ENCODE measurements around the gene MYO1H. TPM values are rescaled to one million over a fixed set of nuclear protein-coding genes. Genes with fewer than 3 reads are reported as not detected.

The MYO1H gene
- total RNA-seq, 4 donors from 2014 or later: 0.38 TPM; not detected in 3

DNA sequence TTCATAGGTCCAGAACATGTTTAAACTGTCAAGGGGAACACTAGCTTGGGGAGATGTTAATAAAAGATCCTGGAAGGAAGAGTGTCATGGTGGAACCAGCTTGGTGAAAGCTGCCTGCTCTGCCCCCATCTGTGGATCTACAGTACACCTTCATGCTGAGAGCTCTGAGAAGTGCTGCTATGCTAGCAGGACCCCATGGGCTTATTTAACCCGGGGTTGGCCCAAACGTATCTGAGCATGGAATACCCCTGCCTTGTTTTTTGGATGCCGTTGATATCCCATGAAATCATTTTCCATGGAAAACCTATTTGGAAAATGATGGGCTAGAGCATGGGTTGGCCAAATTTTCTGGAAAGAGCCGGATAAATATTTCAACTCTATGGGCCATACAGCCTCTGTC, 144.0 kb downstream of the MYO1H start:
- TF ChIP-seq, protein P1, sequence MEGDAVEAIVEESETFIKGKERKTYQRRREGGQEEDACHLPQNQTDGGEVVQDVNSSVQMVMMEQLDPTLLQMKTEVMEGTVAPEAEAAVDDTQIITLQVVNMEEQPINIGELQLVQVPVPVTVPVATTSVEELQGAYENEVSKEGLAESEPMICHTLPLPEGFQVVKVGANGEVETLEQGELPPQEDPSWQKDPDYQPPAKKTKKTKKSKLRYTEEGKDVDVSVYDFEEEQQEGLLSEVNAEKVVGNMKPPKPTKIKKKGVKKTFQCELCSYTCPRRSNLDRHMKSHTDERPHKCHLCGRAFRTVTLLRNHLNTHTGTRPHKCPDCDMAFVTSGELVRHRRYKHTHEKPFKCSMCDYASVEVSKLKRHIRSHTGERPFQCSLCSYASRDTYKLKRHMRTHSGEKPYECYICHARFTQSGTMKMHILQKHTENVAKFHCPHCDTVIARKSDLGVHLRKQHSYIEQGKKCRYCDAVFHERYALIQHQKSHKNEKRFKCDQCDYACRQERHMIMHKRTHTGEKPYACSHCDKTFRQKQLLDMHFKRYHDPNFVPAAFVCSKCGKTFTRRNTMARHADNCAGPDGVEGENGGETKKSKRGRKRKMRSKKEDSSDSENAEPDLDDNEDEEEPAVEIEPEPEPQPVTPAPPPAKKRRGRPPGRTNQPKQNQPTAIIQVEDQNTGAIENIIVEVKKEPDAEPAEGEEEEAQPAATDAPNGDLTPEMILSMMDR (IDR thresholded peaks at IDR 0.05): no peak
- no peak for TF ChIP-seq POLR2AphosphoS5 (IDR thresholded peaks at IDR 0.05)
- no peak for TF ChIP-seq EP300 (IDR thresholded peaks at IDR 0.05)
- no peak for TF ChIP-seq POLR2A (IDR thresholded peaks at IDR 0.05)
- Histone ChIP-seq H3K9me3 (no peaks in the 10 kb centered on the region), H3K4me1 (no peaks in the 10 kb centered on the region), H3K36me3 (peaks cover 94% of the 10 kb centered on the region), H3K4me3 (no peak overlapping the region), H3K27me3 (no peaks in the 10 kb centered on the region), H3K27ac (no peak overlapping the region)
- 98% methylated on average over 4 of the region's 4 CpGs for WGBS
- no peak for DNase-seq (ENCODE audit: low spot score in 2 of 2)

- Histone ChIP-seq H3K9me3 (no peaks in the 10 kb centered on the region), H3K4me3 (no peak overlapping the region), H3K4me1 (no peaks in the 10 kb centered on the region), H3K36me3 (peaks cover 88% of the 10 kb centered on the region), H3K27me3 (no peaks in the 10 kb centered on the region), H3K27ac (no peak overlapping the region)
- no peak for DNase-seq (ENCODE audit: low spot score in 2 of 2)
- 81% methylated on average over 5 of the region's 5 CpGs for WGBS
- TF ChIP-seq EP300 (IDR thresholded peaks at IDR 0.05) (no peak), POLR2AphosphoS5 (IDR thresholded peaks at IDR 0.05) (no peak), POLR2A (IDR thresholded peaks at IDR 0.05) (no peak)
- TF ChIP-seq, protein P1 (IDR thresholded peaks at IDR 0.05): no peak
Measured at GRCh38 chr12:109492371-109492770, 144.7 kb downstream of the MYO1H start.

DNA sequence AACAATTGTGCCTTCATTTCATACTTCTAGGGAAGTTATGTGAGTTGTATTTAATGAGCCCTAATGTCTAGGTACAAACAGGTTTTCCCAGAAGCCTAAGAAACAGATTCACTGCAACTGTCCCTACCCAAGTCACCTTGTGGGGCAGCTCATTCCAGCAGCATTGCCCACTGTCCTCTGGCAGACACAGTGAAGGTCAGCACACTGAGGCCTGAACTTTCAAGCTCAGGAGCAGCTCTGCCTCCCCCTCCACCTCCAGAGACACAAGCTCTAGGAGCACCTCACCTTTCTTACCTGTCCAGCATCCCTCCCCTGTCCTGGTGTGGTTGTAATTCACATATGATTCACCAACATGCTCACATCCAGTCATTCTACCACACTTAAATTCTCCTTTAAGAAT, 145.4 kb downstream of the MYO1H start:
- Histone ChIP-seq H3K36me3 (peaks cover 88% of the 10 kb centered on the region), H3K27me3 (no peaks in the 10 kb centered on the region), H3K27ac (no peak overlapping the region), H3K4me1 (no peaks in the 10 kb centered on the region), H3K9me3 (no peaks in the 10 kb centered on the region), H3K4me3 (no peak overlapping the region)
- TF ChIP-seq, protein P1 (IDR thresholded peaks at IDR 0.05): no peak
- TF ChIP-seq POLR2AphosphoS5 (IDR thresholded peaks at IDR 0.05) (no peak), EP300 (IDR thresholded peaks at IDR 0.05) (no peak), POLR2A (IDR thresholded peaks at IDR 0.05) (no peak)
- no peak for DNase-seq (ENCODE audit: low spot score in 2 of 2)

DNA sequence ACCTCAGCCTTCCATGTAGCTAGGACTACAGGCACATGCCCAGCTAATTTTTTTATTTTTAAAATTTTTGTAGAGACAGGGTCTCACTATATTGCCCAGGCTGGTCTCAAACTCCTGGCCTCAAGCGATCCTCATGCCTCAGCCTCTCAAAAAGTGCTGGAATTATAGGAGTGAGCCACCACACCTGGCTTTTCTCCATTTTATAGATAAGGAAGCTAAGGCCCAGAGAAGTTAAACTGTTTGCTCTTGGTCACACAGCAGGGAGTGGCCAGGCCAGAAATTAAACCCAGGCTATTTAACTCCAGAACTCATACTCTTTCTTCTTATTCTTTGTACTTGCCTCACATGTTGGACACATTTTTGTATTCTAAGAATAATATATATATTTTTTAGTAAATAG, 146.2 kb downstream of the MYO1H start:
- H3K9me3 ChIP-seq: no peaks in the 10 kb centered on the region
- no peaks in the 10 kb centered on the region for H3K27me3 ChIP-seq
- peaks cover 88% of the 10 kb centered on the region for H3K36me3 ChIP-seq
- no peak for TF ChIP-seq EP300 (IDR thresholded peaks at IDR 0.05)
- TF ChIP-seq, protein P1 (IDR thresholded peaks at IDR 0.05): no peak
- no peak for TF ChIP-seq POLR2AphosphoS5 (IDR thresholded peaks at IDR 0.05)
- TF ChIP-seq POLR2A (IDR thresholded peaks at IDR 0.05): no peak
- H3K27ac ChIP-seq: no peak overlapping the region
- 91% methylated on average over 1 of the region's 1 CpG for WGBS
- H3K4me3 ChIP-seq: no peak overlapping the region
- no peak for DNase-seq (ENCODE audit: low spot score in 2 of 2)
- H3K4me1 ChIP-seq: no peaks in the 10 kb centered on the region

- Histone ChIP-seq H3K4me3 (no peak overlapping the region), H3K9me3 (no peaks in the 10 kb centered on the region), H3K27me3 (no peaks in the 10 kb centered on the region), H3K4me1 (no peaks in the 10 kb centered on the region), H3K27ac (no peak overlapping the region), H3K36me3 (peaks cover 88% of the 10 kb centered on the region)
- WGBS: 90% methylated on average over 7 of the region's 7 CpGs
- TF ChIP-seq, protein P1 (IDR thresholded peaks at IDR 0.05): no peak
- TF ChIP-seq POLR2AphosphoS5 (IDR thresholded peaks at IDR 0.05) (no peak), EP300 (IDR thresholded peaks at IDR 0.05) (no peak), POLR2A (IDR thresholded peaks at IDR 0.05) (no peak)
- no peak for DNase-seq (ENCODE audit: low spot score in 2 of 2)
Measured at GRCh38 chr12:109494348-109494881, 146.7 kb downstream of the MYO1H start.
